HG03469 (cell line): Measurements from ENCODE around the gene ZNRF3.
A peak's percentile ranks its signal among the peaks of the same experiment; 100 is the strongest.

Source experiments
- ATAC-seq: cut with Tn5 transposase; IDR thresholded peaks from one replicate; pipeline ENCODE4 v1.9.1; 2021; ENCODE audit warnings: mild to moderate bottlenecking, moderate library complexity, moderate number of reproducible peaks; ENCODE audit not compliant: unreplicated experiment

ZNRF3 gene

GRCh38 chr22:29055192-29055830 is 171.9 kb downstream of the ZNRF3 start:
- no peak for ATAC-seq

GRCh38 chr22:29056472-29056871 is 173.1 kb downstream of the ZNRF3 start:
- no peak for ATAC-seq

GRCh38 chr22:29060251-29060869 is 177.0 kb downstream of the ZNRF3 start:
- no peak for ATAC-seq

GRCh38 chr22:29060931-29061330 is 177.6 kb downstream of the ZNRF3 start:
- no peak for ATAC-seq

GRCh38 chr22:29061773-29062172 is 178.4 kb downstream of the ZNRF3 start, which contains the start of gene C22orf31:
C22orf31 (minus strand) TSS chr22:29061831; CDS start chr22:29061792, 39 bp downstream.
- ATAC-seq, result no peak

GRCh38 chr22:29062286-29062821 is 179.0 kb downstream of the ZNRF3 start:
- ATAC-seq, result no peak

- no peak for ATAC-seq
Observed at GRCh38 chr22:29065468-29066190, 182.3 kb downstream of the ZNRF3 start.

- no peak for ATAC-seq
Observed at GRCh38 chr22:29069463-29069862, 186.1 kb downstream of the ZNRF3 start.

- no peak for ATAC-seq
Observed at GRCh38 chr22:29070490-29070889, 187.1 kb downstream of the ZNRF3 start.

- ATAC-seq, result no peak
Observed at GRCh38 chr22:29071261-29072045, 188.1 kb downstream of the ZNRF3 start.

- peak; percentile 53 for ATAC-seq
Observed at GRCh38 chr22:29072193-29072978, 189.0 kb downstream of the ZNRF3 start.

- ATAC-seq, result no peak
Observed at GRCh38 chr22:29072979-29073617, 189.7 kb downstream of the ZNRF3 start, which contains the start of gene KREMEN1. KREMEN1 (plus strand) TSS chr22:29073035; CDS start chr22:29073131, 96 bp downstream.

GRCh38 chr22:29073618-29074275 is 190.4 kb downstream of the ZNRF3 start:
- no peak for ATAC-seq

- ATAC-seq, result no peak
Observed at GRCh38 chr22:29074276-29074772, 191.0 kb downstream of the ZNRF3 start.

GRCh38 chr22:29078036-29078868 is 194.9 kb downstream of the ZNRF3 start:
- no peak for ATAC-seq

GRCh38 chr22:29078869-29079207 is 195.5 kb downstream of the ZNRF3 start:
- no peak for ATAC-seq

- ATAC-seq, result no peak
Observed at GRCh38 chr22:29079218-29079901, 196.0 kb downstream of the ZNRF3 start.
